ENCODE measurements around the gene PTPRZ1.

GRCh38 chr7:122070062-122070461 lies 197.1 kb downstream of the PTPRZ1 start:
- TF ChIP-seq CTCF (IDR thresholded peaks at IDR 0.05) (no peak), POLR2AphosphoS5 (IDR thresholded peaks at IDR 0.05; ENCODE audit: low read depth, low read length) (no peak), NFIC (IDR thresholded peaks at IDR 0.05; ENCODE audit: borderline replicate concordance) (no peak)
